ENCODE measurements around the gene CXCL17.

DNA sequence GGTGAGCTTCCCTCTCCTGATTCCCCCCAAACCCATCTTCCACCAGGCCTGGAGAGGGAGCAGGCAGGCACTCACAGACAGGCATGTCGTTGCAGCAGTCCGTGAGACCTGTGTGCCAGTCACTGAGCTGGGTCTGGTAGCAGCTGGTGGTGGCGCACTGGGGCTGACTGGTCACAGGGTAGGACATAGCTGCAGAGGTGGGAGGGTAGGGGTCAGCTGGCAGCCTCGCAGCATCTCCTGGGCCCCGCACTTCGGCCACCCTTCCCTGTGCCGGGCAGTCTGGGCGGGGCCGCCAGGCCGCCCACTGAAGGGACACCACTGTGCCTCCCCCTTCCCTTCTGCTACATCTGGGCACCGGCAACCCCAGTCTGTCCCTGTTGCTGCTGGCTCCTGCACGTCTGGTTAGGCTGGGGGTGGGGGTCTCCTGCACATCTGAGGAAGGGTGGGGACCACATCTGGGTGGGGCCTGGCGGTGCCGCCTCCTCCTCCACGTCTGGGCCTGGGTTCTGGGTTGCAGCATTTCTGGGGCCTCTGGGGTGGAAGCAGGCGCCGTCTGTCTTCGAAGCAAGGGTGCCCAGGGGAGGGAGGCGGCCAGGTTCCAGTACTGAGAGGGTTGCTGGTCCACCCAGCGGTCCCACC is 53.8 kb downstream of the CXCL17 start:
- TF ChIP-seq, protein P1, sequence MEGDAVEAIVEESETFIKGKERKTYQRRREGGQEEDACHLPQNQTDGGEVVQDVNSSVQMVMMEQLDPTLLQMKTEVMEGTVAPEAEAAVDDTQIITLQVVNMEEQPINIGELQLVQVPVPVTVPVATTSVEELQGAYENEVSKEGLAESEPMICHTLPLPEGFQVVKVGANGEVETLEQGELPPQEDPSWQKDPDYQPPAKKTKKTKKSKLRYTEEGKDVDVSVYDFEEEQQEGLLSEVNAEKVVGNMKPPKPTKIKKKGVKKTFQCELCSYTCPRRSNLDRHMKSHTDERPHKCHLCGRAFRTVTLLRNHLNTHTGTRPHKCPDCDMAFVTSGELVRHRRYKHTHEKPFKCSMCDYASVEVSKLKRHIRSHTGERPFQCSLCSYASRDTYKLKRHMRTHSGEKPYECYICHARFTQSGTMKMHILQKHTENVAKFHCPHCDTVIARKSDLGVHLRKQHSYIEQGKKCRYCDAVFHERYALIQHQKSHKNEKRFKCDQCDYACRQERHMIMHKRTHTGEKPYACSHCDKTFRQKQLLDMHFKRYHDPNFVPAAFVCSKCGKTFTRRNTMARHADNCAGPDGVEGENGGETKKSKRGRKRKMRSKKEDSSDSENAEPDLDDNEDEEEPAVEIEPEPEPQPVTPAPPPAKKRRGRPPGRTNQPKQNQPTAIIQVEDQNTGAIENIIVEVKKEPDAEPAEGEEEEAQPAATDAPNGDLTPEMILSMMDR (conservative IDR thresholded peaks at IDR 0.05 in 1 of 2, IDR thresholded peaks at IDR 0.05 in 1 of 2; ENCODE audit: extremely low read depth in 1 of 2, insufficient read depth in 1 of 2, low read depth in 1 of 2, low read length in 2 of 2), result no peak
- no peak for TF ChIP-seq EZH2 (IDR thresholded peaks at IDR 0.05; ENCODE audit: borderline replicate concordance, low read length)

All from mammary epithelial cell (primary cell).